PC-9 (cell line): ENCODE results near the gene DOCK11. TPM values are rescaled to one million over a fixed set of nuclear protein-coding genes. Genes with fewer than 3 reads are reported as not detected.
"Not testable (repeated sequence)": the region's sequence is repeated elsewhere in the genome, so short reads cannot be mapped to it uniquely, and the experiment has no call there.

ENCODE experiments used
- BruUV-seq: library from RNA; stranded (reverse); fragments of 400-500 nt; replicated peaks from 2 replicates; lab custom pipeline; 2021; lab: Mats Ljungman, UMichigan
- CTCF ChIA-PET: fragments of 300-600 bp; sonication (Branson Sonifier 250); formaldehyde crosslinking; loops from one replicate; lab custom pipeline; 2022; ENCODE audit warnings: antibody characterized with exemption; lab: Charles Lee
- POLR2A ChIA-PET: fragments of 300-600 bp; sonication (Branson Sonifier 250); formaldehyde crosslinking; loops from one replicate; lab custom pipeline; 2022; ENCODE audit warnings: antibody characterized with exemption; ENCODE audit not compliant: unreplicated experiment; lab: Charles Lee
- DNase-seq, 2 experiments: peaks; one replicate each; pipeline versions ENCODE4 v3.0.0 to v3.0.0-alpha.2; 2015 to 2022; ENCODE audit warnings: mixed read lengths in 1 of 2
- H2AFZ ChIP-seq: fragments of 200-600 bp; sonication (generic); 2 replicates; pipeline ENCODE4 v1.8.1; 2017; ENCODE audit warnings: antibody characterized with exemption
- H3F3A ChIP-seq: fragments of 200-600 bp; sonication (generic); 2 replicates; pipeline ENCODE4 v1.8.1; 2017; ENCODE audit warnings: antibody characterized with exemption, mild to moderate bottlenecking, low read depth; ENCODE audit not compliant: insufficient read depth
- H3K27ac ChIP-seq: fragments of 200-600 bp; sonication (generic); 2 replicates; pipeline ENCODE4 v1.6.1; 2016; ENCODE audit warnings: mixed run types
- H3K27me3 ChIP-seq: fragments of 200-600 bp; sonication (generic); 2 replicates; pipeline ENCODE4 v1.6.1; 2016; ENCODE audit warnings: low read depth, mixed run types; ENCODE audit not compliant: insufficient read depth
- H3K36me3 ChIP-seq: fragments of 200-600 bp; sonication (generic); 2 replicates; pipeline ENCODE4 v1.6.1; 2016; ENCODE audit warnings: low read depth, mixed run types
- H3K4me1 ChIP-seq: fragments of 200-600 bp; sonication (generic); replicated peaks from 2 replicates; pipeline ENCODE4 v1.6.1; 2016; ENCODE audit warnings: mixed run types; ENCODE audit not compliant: insufficient read depth
- H3K4me2 ChIP-seq: fragments of 200-600 bp; sonication (generic); 2 replicates; pipeline ENCODE4 v1.6.1; 2017; ENCODE audit warnings: mixed run types
- H3K4me3 ChIP-seq: fragments of 200-600 bp; sonication (generic); 2 replicates; pipeline ENCODE4 v1.6.1; 2016; ENCODE audit warnings: mixed run types
- H3K79me2 ChIP-seq: fragments of 200-600 bp; sonication (generic); 2 replicates; pipeline ENCODE4 v1.6.1; 2017; ENCODE audit warnings: low read depth, mixed run types
- H3K9me2 ChIP-seq: fragments of 200-600 bp; sonication (generic); 2 replicates; pipeline ENCODE4 v1.8.1; 2017; ENCODE audit warnings: mild to moderate bottlenecking; ENCODE audit not compliant: insufficient read depth
- H3K9me3 ChIP-seq: fragments of 200-600 bp; sonication (generic); 2 replicates; pipeline ENCODE4 v1.8.1; 2016; ENCODE audit warnings: low read depth; ENCODE audit not compliant: insufficient read depth
- H4K20me1 ChIP-seq: fragments of 200-600 bp; sonication (generic); 2 replicates; pipeline ENCODE4 v1.8.1; 2017; ENCODE audit not compliant: insufficient read depth
- CTCF ChIP-seq: fragments of 200-600 bp; sonication (generic); conservative IDR thresholded peaks from 2 replicates; pipeline ENCODE4 v1.6.1; 2017; ENCODE audit warnings: mixed run types, antibody characterized with exemption, mild to moderate bottlenecking, moderate library complexity
- EZH2 ChIP-seq: fragments of 200-600 bp; sonication (generic); IDR thresholded peaks from 2 replicates; pipeline ENCODE4 v1.8.0; 2017; ENCODE audit warnings: antibody characterized with exemption, low read depth
- intact Hi-C: fragments of 100-400 bp; cut with micrococcal nuclease; formaldehyde crosslinking; loops from one replicate; pipeline ENCODE4 v1.10.0; 2022; ENCODE audit not compliant: unreplicated experiment
- total RNA-seq: library from RNA; stranded (reverse); gene quantifications from 2 replicates; pipeline ENCODE4 v1.2.3, GENCODE V29; 2021

Gene DOCK11
- total RNA-seq, 1 experiment from 2014 or later = 9.0 TPM

GRCh38 chrX:118459494-118459893 is 36.1 kb upstream of the DOCK11 start:
- CTCF ChIA-PET = interaction anchor here (0.6 to 3.2 kb wide), 7 partner anchors 25 to 360 kb away, joined by 3 to 106 read pairs (median 3); no protein-coding TSS in a partner anchor

GRCh38 chrX:118464501-118464900 is 31.1 kb upstream of the DOCK11 start:
- H2AFZ ChIP-seq = no peak overlapping the region
- no peaks in the 10 kb centered on the region for H3F3A ChIP-seq
- H3K27ac ChIP-seq = no peak overlapping the region
- no peaks in the 10 kb centered on the region for H3K9me2 ChIP-seq
- intact Hi-C loops = no loop called here
- ChIA-PET CTCF (interaction anchor here (0.6 kb wide), 1 partner anchor 136 kb away, joined by 7 read pairs; no protein-coding TSS in a partner anchor), POLR2A (no interaction called here)
- no peaks in the 10 kb centered on the region for H4K20me1 ChIP-seq
- H3K79me2 ChIP-seq = no peaks in the 10 kb centered on the region
- BruUV-seq = no TSS peak
- TF ChIP-seq CTCF = no peak
- no peak for TF ChIP-seq EZH2
- no peak for DNase-seq
- H3K36me3 ChIP-seq = no peaks in the 10 kb centered on the region
- no peaks in the 10 kb centered on the region for H3K4me1 ChIP-seq
- H3K27me3 ChIP-seq = no peaks in the 10 kb centered on the region
- no peaks in the 10 kb centered on the region for H3K9me3 ChIP-seq
- H3K4me2 ChIP-seq = no peak overlapping the region
- H3K4me3 ChIP-seq = no peak overlapping the region

More at GRCh38 chrX:118459494-118459893, 36.1 kb upstream of the DOCK11 start:
- H3K36me3 ChIP-seq = no peaks in the 10 kb centered on the region
- H3K9me3 ChIP-seq = no peaks in the 10 kb centered on the region
- POLR2A ChIA-PET = interaction anchor here (0.6 kb wide), 2 partner anchors 142 to 601 kb away, joined by 7 to 17 read pairs; no protein-coding TSS in a partner anchor
- intact Hi-C loops = loop anchor here (1.0 to 10.0 kb wide), 4 partner anchors 85 to 605 kb away; no protein-coding TSS in a partner anchor
- no peak overlapping the region for H3K4me3 ChIP-seq
- no peaks in the 10 kb centered on the region for H3K9me2 ChIP-seq
- H3K27me3 ChIP-seq = no peaks in the 10 kb centered on the region
- no peaks in the 10 kb centered on the region for H3K79me2 ChIP-seq
- H3F3A ChIP-seq = no peaks in the 10 kb centered on the region
- no peak for TF ChIP-seq EZH2
- peak; percentile 84 for TF ChIP-seq CTCF
- peak; percentile 19 to 50 for DNase-seq
- no peak overlapping the region for H3K27ac ChIP-seq
- H3K4me2 ChIP-seq = no peak overlapping the region
- no peaks in the 10 kb centered on the region for H4K20me1 ChIP-seq
- H2AFZ ChIP-seq = no peak overlapping the region
- BruUV-seq = no TSS peak
- H3K4me1 ChIP-seq = no peaks in the 10 kb centered on the region

GRCh38 chrX:118468122-118468521 is 27.5 kb upstream of the DOCK11 start:
- ChIA-PET POLR2A (no interaction called here), CTCF (no interaction called here)
- no TSS peak for BruUV-seq
- Histone ChIP-seq H3K27ac (no peak overlapping the region), H3K36me3 (no peaks in the 10 kb centered on the region), H2AFZ (no peak overlapping the region), H3K79me2 (no peaks in the 10 kb centered on the region), H3F3A (no peaks in the 10 kb centered on the region), H4K20me1 (no peaks in the 10 kb centered on the region), H3K9me2 (no peaks in the 10 kb centered on the region), H3K27me3 (no peaks in the 10 kb centered on the region), H3K9me3 (no peaks in the 10 kb centered on the region), H3K4me3 (no peak overlapping the region), H3K4me1 (no peaks in the 10 kb centered on the region), H3K4me2 (no peak overlapping the region)
- no peak for DNase-seq
- intact Hi-C loops = no loop called here
- TF ChIP-seq EZH2 (no peak), CTCF (no peak)

- H4K20me1 ChIP-seq, H3K4me2 ChIP-seq, H2AFZ ChIP-seq, H3K36me3 ChIP-seq, H3K27me3 ChIP-seq, intact Hi-C loops, DNase-seq, H3K9me3 ChIP-seq, H3F3A ChIP-seq, H3K27ac ChIP-seq, H3K4me3 ChIP-seq, H3K79me2 ChIP-seq, CTCF ChIA-PET, H3K9me2 ChIP-seq, BruUV-seq: not testable (repeated sequence)
- POLR2A ChIA-PET = interaction anchor here (0.7 kb wide), 1 partner anchor 30 kb away, joined by 4 read pairs; no protein-coding TSS in a partner anchor
- H3K4me1 ChIP-seq = peaks cover 10% of the 10 kb centered on the region; the same call in 1 of the 2 replicates
Observed at GRCh38 chrX:118470721-118471347, 24.8 kb upstream of the DOCK11 start.
